GM10248 (cell line): ENCODE data around the gene OSBPL10.

Experiments used
- CTCF ChIA-PET: fragments of 300-600 bp; sonication (Branson Sonifier 250); formaldehyde crosslinking; extraction: SDS; loops from one replicate; lab custom pipeline; 2021; ENCODE audit warnings: antibody characterized with exemption; lab: Yijun Ruan, JAX
- POLR2A ChIA-PET: fragments of 350-650 bp; sonication (Branson Sonifier 250); formaldehyde crosslinking; extraction: SDS; loops from one replicate; lab custom pipeline; 2020; ENCODE audit warnings: antibody characterized with exemption; lab: Yijun Ruan, JAX
- DNase-seq: peaks from one replicate; pipeline ENCODE4 v3.0.0; 2012; ENCODE audit errors: extremely low spot score
- TF ChIP-seq, protein P1 (sequence below): IDR thresholded peaks from 2 replicates; pipeline ENCODE4 v1.5.1; 2012; ENCODE audit warnings: mild to moderate bottlenecking, low read depth; ENCODE audit errors: extremely low read depth, missing control alignments, control extremely low read depth

OSBPL10 gene

DNA sequence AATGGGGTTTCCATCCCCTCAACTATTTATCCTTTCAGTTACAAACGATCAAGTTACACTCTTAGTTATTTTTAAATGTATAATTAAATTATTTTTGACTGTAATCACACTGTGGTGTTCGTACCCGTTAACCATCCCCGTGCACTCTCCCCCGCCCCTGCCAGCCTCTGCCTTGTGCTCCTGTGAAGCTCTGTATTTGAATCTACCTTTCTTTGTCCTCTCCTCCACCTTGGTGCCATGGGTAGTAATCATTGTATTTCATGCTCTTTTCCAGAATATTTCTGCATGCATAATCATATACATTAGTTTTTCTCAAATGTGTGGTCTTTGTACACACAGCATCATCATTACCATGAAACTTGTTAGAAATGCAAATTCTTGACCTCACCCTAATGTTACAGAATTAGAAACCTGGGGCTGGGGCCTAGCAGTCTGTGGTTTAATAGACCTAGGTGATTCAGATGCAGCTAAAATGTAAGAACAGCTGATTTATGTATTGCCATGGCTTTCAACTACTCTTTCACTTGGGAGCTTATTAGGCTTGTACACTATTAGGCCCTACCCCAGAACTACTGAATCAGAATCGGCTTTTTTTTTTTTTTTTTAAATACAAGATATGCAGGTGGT, 356.9 kb downstream of the OSBPL10 start:
- ChIA-PET CTCF (interaction anchor here (1.0 to 1.2 kb wide), 2 partner anchors 51 to 57 kb away, joined by 3 read pairs; no protein-coding TSS in a partner anchor), POLR2A (interaction anchor here (0.6 kb wide), 1 partner anchor 401 kb away, joined by 4 read pairs; no protein-coding TSS in a partner anchor)
- TF ChIP-seq, protein P1, sequence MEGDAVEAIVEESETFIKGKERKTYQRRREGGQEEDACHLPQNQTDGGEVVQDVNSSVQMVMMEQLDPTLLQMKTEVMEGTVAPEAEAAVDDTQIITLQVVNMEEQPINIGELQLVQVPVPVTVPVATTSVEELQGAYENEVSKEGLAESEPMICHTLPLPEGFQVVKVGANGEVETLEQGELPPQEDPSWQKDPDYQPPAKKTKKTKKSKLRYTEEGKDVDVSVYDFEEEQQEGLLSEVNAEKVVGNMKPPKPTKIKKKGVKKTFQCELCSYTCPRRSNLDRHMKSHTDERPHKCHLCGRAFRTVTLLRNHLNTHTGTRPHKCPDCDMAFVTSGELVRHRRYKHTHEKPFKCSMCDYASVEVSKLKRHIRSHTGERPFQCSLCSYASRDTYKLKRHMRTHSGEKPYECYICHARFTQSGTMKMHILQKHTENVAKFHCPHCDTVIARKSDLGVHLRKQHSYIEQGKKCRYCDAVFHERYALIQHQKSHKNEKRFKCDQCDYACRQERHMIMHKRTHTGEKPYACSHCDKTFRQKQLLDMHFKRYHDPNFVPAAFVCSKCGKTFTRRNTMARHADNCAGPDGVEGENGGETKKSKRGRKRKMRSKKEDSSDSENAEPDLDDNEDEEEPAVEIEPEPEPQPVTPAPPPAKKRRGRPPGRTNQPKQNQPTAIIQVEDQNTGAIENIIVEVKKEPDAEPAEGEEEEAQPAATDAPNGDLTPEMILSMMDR: no peak
- DNase-seq: no peak

DNA sequence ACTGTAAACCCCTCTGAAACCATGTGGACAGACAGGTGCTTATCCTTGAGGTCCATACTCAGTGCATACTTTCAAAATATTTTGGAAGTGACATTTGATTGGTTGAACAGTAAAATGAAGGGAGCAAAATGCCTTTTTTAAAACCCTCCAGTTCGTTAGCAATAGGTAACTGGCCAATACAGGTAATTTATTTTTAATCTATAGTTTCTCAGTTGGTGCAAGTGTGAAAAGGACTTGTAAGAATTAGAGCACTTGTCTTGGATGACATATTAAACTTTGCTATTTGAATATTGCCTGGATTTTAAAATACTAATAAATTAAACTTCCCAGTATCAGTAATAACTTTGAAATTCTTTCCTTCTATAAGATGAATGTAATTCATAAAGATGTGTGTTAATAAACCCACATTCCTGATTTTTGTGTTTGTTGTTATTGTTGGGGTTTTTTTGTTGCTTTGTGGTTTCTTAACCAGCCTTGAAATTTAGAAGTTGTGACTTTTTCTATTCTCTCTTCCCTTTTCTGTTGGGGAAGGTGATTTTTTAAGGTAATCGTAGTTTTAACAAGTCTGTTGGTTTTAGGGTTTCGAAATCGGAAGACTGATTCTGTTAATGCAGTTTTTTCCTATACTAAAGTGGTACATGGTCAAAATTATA, 358.3 kb downstream of the OSBPL10 start:
- TF ChIP-seq, protein P1: no peak
- peak; percentile 20 for DNase-seq
- CTCF ChIA-PET: interaction anchor here (1.0 kb wide), 1 partner anchor 13 kb away, joined by 3 read pairs; no protein-coding TSS in a partner anchor
- POLR2A ChIA-PET: no interaction called here

DNA sequence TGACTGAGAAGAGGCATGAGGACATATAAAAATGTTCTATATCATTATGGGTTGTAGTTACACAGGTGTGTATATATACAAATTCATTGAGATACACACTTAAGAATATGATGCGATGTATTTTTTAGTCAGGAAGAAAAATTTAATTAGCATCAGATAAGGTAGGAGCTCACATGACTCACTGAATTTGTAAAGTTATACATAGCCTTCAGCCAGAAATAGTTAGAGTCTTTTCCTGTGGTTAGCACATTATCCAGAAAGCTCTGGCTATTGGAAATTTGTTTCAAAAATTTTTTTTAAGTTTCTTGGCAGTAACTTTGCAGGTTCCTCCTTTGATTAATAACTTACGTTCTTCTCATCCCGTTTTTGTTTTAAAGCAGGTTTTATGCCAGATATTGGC, 359.7 kb downstream of the OSBPL10 start:
- DNase-seq: no peak
- ChIA-PET CTCF (no interaction called here), POLR2A (no interaction called here)
- TF ChIP-seq, protein P1: no peak

DNA sequence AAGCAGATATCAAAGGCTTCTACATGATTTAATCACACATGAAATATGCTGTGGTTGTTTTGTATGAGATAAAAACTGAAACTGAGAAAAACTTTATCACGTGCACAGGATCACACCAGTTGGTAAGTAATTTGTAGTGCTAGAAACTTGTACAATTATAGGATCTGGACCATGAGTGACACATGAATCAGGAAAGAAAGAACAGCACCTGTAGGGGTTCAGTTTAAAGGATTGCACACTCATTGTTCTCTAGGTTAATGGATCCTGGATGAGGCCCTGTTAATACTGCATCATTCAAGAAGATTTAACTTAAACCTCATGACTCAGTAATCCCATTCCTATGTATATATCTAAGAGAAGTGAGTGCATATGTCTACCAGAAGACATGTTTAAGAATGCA, 360.4 kb downstream of the OSBPL10 start:
- TF ChIP-seq, protein P1: no peak
- no peak for DNase-seq
- CTCF ChIA-PET: no interaction called here
- POLR2A ChIA-PET: no interaction called here

DNA sequence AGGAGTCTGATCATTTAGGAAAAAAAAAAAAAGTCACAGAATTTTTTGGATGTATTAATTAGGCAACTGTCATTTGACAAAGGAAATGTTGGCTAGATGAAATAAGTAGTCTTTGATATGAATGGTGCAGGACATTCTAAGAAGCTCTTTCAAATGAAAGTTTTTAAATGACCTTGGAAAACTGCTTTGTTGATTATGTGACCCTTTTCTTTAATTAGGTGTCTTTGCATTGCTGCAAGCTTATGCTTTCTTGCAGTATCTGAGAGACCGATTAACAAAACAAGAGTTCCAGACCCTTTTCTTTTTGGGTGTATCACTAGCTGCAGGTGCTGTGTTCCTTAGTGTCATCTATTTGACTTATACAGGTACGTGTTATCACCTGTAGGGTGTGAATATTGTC, 364.4 kb downstream of the OSBPL10 start:
- no peak for DNase-seq
- TF ChIP-seq, protein P1: no peak
- ChIA-PET POLR2A (no interaction called here), CTCF (interaction anchor here (0.8 kb wide), 1 partner anchor 76 kb away, joined by 3 read pairs; no protein-coding TSS in a partner anchor)

DNA sequence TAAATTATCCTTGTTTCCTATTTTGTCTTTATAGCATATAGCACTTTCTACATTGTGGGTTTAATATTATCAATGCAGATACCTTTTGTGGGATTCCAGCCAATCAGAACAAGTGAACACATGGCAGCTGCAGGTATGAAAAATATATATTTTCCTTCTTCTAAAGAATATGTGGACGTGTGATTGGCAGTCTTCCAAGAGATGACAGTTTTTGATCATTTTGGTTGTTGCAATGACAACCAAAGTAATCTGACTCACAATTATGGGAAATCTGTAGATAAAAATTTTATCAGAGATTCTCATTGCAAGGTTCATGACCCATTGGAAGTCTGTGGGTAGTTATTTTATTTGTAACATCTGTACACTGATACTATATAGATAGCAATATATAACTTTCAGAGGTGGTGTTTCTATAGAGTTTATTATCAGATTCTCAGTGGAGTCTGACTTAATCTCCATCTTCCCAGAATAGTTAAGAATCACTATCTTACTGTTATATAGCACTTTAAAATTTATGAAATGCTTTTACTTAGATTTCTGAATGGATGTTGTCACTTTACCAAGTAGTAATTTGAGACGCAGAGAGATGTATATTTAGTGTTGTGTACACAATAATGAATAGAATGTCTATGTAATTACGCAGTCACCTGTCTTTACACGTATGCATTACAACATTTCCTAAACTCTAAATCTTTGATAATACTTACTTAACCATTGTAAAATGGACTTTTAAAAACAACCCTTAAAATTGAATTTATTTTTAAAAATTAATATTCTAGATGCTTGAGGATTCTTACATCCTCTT, 365.8 kb downstream of the OSBPL10 start:
- POLR2A ChIA-PET: no interaction called here
- CTCF ChIA-PET: no interaction called here
- TF ChIP-seq, protein P1: no peak
- no peak for DNase-seq
